Activated CD4-positive, alpha-beta T cell treated with anti-CD3 and anti-CD28 coated beads for 36 hours (primary cell): ENCODE results near the gene FBL. TPM values are rescaled to one million over a fixed set of nuclear protein-coding genes. Genes with fewer than 3 reads are reported as not detected.
"Not testable (repeated sequence)": the region's sequence is repeated elsewhere in the genome, so short reads cannot be mapped to it uniquely, and the experiment has no call there.

Experiments used
- ATAC-seq: fragments of 200-7000 bp; cut with Tn5 transposase; one replicate; pipeline ENCODE4 v1.10.0; 2021; ENCODE audit warnings: mild to moderate bottlenecking, moderate library complexity
- CTCF ChIA-PET: fragments of 350-600 bp; sonication (Branson Sonifier 250); formaldehyde crosslinking; loops from one replicate; lab custom pipeline; 2021; ENCODE audit warnings: antibody characterized with exemption; lab: Charles Lee
- POLR2A ChIA-PET: fragments of 350-600 bp; sonication (Branson Sonifier 250); formaldehyde crosslinking; loops from one replicate; lab custom pipeline; 2021; ENCODE audit warnings: antibody characterized with exemption, inconsistent platforms; lab: Charles Lee
- DNase-seq: peaks from one replicate; pipeline ENCODE4 v3.0.0-alpha.2; 2020
- H3K27ac Mint-ChIP-seq: one replicate; pipeline ENCODE4 v1.8.0; 2021; ENCODE audit warnings: mixed read lengths
- H3K27me3 Mint-ChIP-seq: one replicate; pipeline ENCODE4 v1.8.0; 2021; ENCODE audit warnings: mixed read lengths
- H3K36me3 Mint-ChIP-seq: one replicate; pipeline ENCODE4 v1.8.0; 2021; ENCODE audit warnings: low read depth, mixed read lengths
- H3K4me1 Mint-ChIP-seq: one replicate; pipeline ENCODE4 v1.8.0; 2021; ENCODE audit warnings: mixed read lengths
- H3K4me3 Mint-ChIP-seq: one replicate; pipeline ENCODE4 v1.8.0; 2021; ENCODE audit warnings: mild to moderate bottlenecking, moderate library complexity, mixed read lengths
- H3K9me3 Mint-ChIP-seq: one replicate; pipeline ENCODE4 v1.8.0; 2021; ENCODE audit warnings: low read depth, mixed read lengths
- intact Hi-C, 2 experiments: fragments of 100-400 bp; cut with DNase I in 1 of 2; cut with micrococcal nuclease in 1 of 2; formaldehyde crosslinking; loops; one replicate each; pipeline versions ENCODE4 v1.14.2 to v1.15.1; 2022 to 2024; cut with DNase I, micrococcal nuclease
- total RNA-seq, 2 experiments: library from RNA; stranded (reverse); gene quantifications; one replicate each; pipeline ENCODE4 v1.2.3, GENCODE V29; 2021

FBL gene
- 100 to 1,000 TPM; 742 to 890 TPM for total RNA-seq

DNA sequence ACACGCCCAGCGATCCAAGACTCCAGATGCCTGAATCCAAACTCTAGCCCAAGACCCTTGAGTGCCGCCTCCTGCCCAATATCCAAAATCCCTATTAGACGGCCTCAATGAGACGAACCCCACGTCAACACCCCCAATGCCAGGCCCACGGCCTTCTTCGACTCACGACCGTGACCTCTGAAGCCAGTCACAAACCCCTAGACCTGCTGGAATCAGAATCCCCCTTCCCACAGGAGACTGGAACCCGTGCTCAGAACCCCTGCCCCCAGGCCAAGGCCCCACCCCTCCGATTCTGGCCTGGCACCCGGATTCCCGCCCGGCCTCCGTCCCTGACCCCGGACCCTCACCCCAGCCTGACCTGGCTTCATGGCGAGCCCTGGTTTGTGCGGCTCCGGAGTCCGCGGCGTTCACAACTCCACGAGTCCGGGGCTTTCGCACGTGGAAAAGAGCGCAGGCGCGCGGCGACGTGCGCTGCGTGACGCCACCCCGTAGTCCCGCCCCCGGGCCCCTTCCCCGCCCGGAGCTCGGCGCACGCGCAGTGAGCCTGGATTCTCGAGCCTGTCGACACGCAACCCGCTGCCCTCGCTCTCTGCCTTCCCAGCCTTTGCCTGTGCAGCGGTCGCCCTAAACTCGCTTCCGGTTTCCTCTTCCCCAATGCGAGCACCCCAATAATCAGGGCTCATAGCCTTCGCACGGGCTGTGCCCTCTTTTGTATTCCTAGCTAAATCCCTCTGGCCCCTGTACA is at the start of gene FBL:
TSS of gene FBL (minus strand) at position 447 of the 745 bp plus-strand sequence. CDS start at position 368, 79 bp downstream.
- peak; percentile 88 for ATAC-seq
- CTCF ChIA-PET, result interaction anchor here (1.0 to 8.1 kb wide), 9 partner anchors 13 to 172 kb away, joined by 3 to 77 read pairs (median 5); partner anchors contain the start of genes DYRK1B and PSMC4
- no peaks in the 10 kb centered on the region for H3K9me3 Mint-ChIP-seq
- intact Hi-C loops, result loop anchor here (1.0 to 10.0 kb wide), 12 partner anchors 12 to 759 kb away; partner anchors contain the start of genes EID2 (in 2 of the 2), PSMC4 (in 2 of the 2), DYRK1B (in 1 of the 2) and LTBP4 (in 1 of the 2)
- POLR2A ChIA-PET, result interaction anchor here (0.6 to 5.1 kb wide), 3 partner anchors 13 to 442 kb away, joined by 4 to 32 read pairs (median 5); partner anchors contain the start of genes DYRK1B and PSMC4
- no peaks in the 10 kb centered on the region for H3K27me3 Mint-ChIP-seq
- peak; percentile 99 for DNase-seq
- H3K36me3 Mint-ChIP-seq, result peaks cover 40% of the 10 kb centered on the region
- peak within 1 kb of the TSS; percentile 96 for H3K4me3 Mint-ChIP-seq
- H3K4me1 Mint-ChIP-seq, result peaks cover 49% of the 10 kb centered on the region
- H3K27ac Mint-ChIP-seq, result peak within 1 kb of the TSS; percentile 94

DNA sequence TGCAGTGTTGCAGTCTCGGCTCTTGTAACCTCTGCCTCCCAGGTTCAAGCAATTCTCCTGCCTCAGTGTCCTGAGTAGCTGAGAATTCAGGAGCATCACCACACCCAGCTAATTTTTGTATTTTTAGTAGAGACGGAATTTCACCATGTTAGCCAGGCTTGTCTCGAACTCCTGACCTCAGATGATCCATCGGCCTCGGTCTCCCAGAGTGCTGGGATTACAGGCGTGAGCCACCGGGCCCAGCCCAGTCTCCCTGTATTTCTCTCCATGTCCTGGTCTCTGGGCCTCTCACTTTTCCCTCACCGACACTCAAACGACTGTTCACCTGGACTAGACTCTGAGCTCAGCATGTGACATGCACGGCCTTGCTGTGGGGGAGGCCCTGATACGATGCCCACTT is 48.9 kb upstream of the FBL start:
- not testable (repeated sequence) for ATAC-seq

DNA sequence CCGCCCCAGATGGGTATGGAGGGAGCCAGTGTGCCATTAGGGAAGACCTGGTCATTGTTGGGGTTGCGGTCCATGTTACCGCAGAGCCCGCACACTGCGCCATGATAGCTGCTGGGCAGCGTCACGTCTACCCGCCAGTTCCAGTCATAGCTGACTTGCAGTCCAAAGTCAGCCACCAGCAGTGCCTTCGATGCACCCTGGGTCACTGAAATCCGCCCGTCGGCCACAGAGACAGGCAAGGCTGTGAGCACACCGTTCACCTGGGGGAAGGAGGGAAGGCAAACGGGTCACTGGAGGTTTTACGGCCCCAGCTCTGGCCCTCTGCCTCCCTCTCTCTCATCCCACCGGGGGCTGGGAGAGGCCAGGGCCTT is 48.0 kb upstream of the FBL start:
- CTCF ChIA-PET, result interaction anchor here (1.5 kb wide), 1 partner anchor 76 kb away, joined by 6 read pairs; the partner anchor contains the start of gene PSMC4
- ATAC-seq, H3K36me3 Mint-ChIP-seq, POLR2A ChIA-PET, H3K27ac Mint-ChIP-seq, H3K27me3 Mint-ChIP-seq, DNase-seq, H3K4me1 Mint-ChIP-seq, H3K9me3 Mint-ChIP-seq, H3K4me3 Mint-ChIP-seq: not testable (repeated sequence)
- intact Hi-C loops, result loop anchor here (5.0 to 10.0 kb wide), 2 partner anchors 78 to 81 kb away; partner anchors contain the start of gene PSMC4 (in 2 of the 2)

More for the DNA sequence above, 48.9 kb upstream of the FBL start:
- CTCF ChIA-PET, result interaction anchor here (1.5 kb wide), 1 partner anchor 75 kb away, joined by 6 read pairs; the partner anchor contains the start of gene PSMC4
- H3K9me3 Mint-ChIP-seq, H3K36me3 Mint-ChIP-seq, H3K4me3 Mint-ChIP-seq, POLR2A ChIA-PET, H3K27ac Mint-ChIP-seq, H3K4me1 Mint-ChIP-seq, DNase-seq, H3K27me3 Mint-ChIP-seq: not testable (repeated sequence)
- intact Hi-C loops, result loop anchor here in 1 of 2 experiments (10.0 kb wide), 1 partner anchor 80 kb away; the partner anchor contains the start of gene PSMC4

DNA sequence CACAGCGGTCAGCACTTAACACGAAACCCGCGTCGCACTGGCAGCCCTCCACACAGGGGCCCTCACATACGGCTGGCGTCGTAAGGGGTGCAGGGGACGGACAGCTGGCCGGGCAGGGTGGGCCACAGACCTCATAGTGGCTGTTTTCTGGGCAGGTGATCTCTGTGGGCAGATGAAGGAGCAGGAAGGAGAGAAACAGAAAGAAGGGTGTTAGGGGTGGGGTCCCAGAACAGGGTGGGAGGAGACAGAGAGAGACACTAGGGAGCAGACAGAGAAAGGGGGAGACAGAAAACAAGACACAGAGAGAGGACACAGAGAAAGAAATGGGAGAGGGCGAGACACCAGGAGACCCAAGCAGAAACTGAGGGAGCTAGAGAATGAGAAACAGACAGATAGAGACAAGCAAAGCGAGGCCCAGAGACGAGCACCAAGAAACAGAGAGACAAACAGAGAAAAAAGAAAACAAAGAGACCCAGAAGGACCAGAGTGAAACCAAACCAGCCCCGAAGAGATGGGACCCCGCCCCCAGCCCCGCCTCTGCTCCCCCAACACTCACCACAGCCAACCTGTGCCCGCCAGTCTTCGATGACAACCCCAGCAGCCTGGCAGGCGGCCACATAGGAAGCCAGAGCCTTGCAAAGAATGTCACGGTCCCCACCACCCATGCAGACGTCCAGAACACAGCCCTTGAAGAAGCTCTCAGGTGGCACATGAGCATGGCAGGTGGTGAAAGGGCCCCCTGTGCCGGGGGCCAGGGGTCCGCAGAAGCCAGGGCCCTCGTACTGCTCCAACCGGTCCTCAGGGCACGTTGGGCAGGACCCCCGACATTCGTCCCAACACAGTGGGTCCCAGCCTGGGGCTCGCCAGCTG is 47.4 kb upstream of the FBL start:
- ATAC-seq, H3K27ac Mint-ChIP-seq, POLR2A ChIA-PET, H3K9me3 Mint-ChIP-seq, H3K36me3 Mint-ChIP-seq, H3K4me3 Mint-ChIP-seq, DNase-seq, H3K27me3 Mint-ChIP-seq, H3K4me1 Mint-ChIP-seq: not testable (repeated sequence)
- CTCF ChIA-PET, result interaction anchor here (1.5 kb wide), 1 partner anchor 77 kb away, joined by 6 read pairs; the partner anchor contains the start of gene PSMC4
- intact Hi-C loops, result loop anchor here (5.0 to 10.0 kb wide), 2 partner anchors 79 to 81 kb away; partner anchors contain the start of gene PSMC4 (in 2 of the 2)

DNA sequence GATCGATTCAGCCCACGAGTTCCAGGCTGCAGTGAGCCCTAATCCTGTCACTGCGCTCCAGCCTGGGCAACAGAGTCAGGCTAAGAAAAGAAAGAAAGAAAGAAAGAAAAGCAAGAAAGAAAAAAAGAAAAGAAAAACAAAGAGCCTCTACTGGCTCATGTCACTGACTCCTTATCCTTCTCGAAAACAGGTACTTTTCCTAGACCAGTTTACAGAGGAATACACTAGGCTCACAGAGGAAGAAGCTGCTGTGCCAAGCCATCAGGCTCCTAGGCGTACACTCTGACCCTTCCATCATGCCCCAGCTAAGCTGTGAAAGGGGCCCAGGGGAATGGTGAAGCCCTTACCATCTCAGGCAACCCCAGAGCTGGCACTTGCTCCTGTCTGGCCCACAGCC is 46.3 kb upstream of the FBL start:
- not testable (repeated sequence) for H3K9me3 Mint-ChIP-seq, H3K27me3 Mint-ChIP-seq, H3K4me3 Mint-ChIP-seq, DNase-seq, ATAC-seq, H3K27ac Mint-ChIP-seq, H3K36me3 Mint-ChIP-seq, H3K4me1 Mint-ChIP-seq
- POLR2A ChIA-PET, result interaction anchor here (0.5 kb wide), 1 partner anchor 264 kb away, joined by 3 read pairs; no protein-coding TSS in a partner anchor
- CTCF ChIA-PET, result interaction anchor here (1.1 kb wide), 1 partner anchor 78 kb away, joined by 5 read pairs; the partner anchor contains the start of gene PSMC4
- intact Hi-C loops, result loop anchor here (5.0 to 10.0 kb wide), 2 partner anchors 80 to 82 kb away; partner anchors contain the start of gene PSMC4 (in 2 of the 2)

DNA sequence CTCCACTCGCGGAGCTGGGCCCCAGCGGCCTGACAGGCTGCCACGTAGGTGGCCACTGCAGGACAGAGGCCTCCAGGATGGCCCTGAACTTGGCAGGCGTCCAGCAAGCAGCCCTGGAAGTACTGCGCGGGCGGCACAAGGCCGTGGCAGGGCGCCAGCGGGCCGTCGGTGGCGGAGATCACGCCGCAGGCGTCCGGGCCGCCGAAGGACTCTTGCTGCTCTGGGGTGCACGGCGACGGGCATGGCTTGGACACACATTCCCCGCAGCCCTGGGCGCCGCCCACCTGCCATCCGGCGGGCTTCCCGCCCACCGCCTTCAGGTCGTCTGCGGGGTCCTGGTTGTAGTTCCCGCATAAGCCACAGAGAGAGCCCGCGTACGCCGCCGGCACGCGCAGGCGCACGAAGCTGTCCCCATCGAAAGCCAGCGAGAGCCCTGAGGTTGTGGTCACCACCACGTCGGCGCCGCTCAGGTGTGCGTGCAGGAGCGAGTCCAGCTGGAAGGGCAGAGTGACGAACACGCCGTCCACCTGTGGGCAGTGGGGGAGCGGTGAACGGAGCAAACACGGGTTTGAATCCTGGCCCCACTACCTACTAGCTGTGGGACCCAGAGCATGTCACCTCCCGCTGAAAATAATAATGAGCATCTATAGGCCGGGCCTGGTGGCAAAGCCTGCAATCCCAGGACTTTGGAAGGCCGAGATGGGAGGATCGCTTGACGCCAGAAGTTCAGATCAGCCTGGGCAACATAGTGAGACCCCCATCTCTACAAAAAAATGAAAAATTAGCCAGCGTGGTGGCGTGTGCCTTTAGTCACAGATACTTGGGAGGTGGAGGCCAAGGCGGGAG is 45.7 kb upstream of the FBL start:
- ChIA-PET POLR2A (interaction anchor here (0.5 kb wide), 1 partner anchor 265 kb away, joined by 3 read pairs; no protein-coding TSS in a partner anchor), CTCF (interaction anchor here (1.0 to 1.1 kb wide), 2 partner anchors 79 to 274 kb away, joined by 3 to 5 read pairs; partner anchors contain the start of gene PSMC4)
- not testable (repeated sequence) for H3K9me3 Mint-ChIP-seq, H3K27ac Mint-ChIP-seq, H3K4me3 Mint-ChIP-seq, H3K4me1 Mint-ChIP-seq, H3K27me3 Mint-ChIP-seq, H3K36me3 Mint-ChIP-seq
- ATAC-seq (peak; percentile 39), DNase-seq (peak; percentile 32)
- intact Hi-C loops, result loop anchor here (5.0 to 10.0 kb wide), 2 partner anchors 80 to 83 kb away; partner anchors contain the start of gene PSMC4 (in 2 of the 2)

DNA sequence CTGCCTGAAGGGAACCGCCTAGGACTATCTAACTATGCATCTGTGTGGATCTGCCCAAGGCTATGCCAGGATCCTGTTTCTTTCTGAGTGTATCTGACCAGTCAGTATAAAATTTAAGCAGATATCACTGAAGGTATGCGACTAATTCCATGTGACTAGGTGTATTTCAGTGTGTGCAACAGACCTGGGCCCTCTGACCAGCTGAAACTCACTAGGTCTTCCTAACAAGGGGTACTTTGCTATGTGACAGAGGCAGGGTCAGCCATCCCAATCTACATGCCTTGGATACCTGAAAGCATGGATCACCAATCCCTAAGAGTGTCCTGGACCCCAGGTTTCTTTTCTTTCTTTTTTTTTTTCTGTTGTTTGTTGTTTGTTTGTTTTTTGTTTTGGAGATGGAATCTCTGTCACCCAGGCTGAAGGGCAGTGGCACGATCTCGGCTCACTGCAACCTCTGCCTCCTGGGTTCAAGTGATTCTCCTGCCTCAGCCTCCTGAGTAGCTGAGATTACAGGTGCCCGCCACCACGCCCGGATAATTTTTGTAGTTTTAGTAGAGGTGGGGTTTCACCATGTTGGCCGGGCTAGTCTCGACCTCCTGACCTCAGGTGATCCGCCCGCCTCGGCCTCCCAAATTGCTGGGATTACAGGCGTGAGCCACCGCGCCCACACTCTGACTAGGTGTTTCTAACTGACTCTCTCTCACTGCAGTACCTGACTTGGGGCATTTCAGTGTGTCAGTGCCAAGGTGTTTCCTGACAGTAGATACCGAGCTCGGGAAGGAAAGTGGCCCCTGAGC is 44.8 kb upstream of the FBL start:
- Mint-ChIP-seq H3K27ac (no peak overlapping the region), H3K4me3 (no peak overlapping the region), H3K4me1 (no peaks in the 10 kb centered on the region), H3K36me3 (peaks cover 2% of the 10 kb centered on the region), H3K27me3 (no peaks in the 10 kb centered on the region), H3K9me3 (no peaks in the 10 kb centered on the region)
- ATAC-seq (no peak), DNase-seq (no peak)
- intact Hi-C loops, result loop anchor here (5.0 to 10.0 kb wide), 2 partner anchors 81 to 84 kb away; partner anchors contain the start of gene PSMC4 (in 2 of the 2)
- CTCF ChIA-PET, result interaction anchor here (1.0 kb wide), 1 partner anchor 275 kb away, joined by 3 read pairs; no protein-coding TSS in a partner anchor
- POLR2A ChIA-PET, result no interaction called here

DNA sequence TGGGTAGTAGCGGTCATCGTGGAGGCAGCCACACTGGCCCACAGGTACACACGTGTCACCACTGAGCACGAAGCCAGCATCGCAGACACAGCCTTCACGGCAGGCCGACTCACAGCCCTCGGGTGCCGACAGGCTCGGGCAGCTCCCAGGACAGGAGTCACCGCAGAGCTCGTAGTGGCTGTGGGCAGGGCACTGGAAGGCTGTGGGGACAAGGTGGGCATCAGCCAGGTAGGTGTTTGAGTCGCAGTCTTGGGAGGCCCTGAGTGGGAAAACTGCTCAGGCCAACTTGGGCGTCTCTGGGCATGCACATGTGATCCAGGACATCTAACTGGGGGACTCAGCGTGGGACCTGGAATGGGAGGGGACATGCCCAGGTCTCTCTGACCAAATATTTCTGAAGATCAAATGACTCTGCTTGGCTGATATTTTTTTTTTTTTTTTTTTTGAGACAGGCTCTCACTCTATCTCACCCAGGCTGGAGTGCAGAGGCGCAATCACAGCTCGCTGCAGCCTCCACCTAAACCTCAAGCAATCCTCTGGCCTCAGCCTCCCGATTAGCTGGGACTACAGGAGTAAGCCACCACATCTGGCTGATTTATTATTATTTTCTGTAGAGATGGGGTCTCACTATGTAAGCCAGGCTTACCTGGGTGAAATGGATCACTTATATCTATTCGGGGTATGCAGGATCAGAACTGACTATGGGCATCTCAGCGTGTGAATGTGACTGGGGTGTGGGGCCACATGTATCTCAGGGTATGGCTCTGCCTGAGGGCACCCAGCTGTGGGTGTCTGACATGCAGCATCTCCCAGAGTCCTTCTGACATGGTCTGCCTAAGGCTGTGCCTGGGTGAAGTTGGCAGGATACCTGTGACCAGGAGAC is 43.9 kb upstream of the FBL start:
- H3K27ac Mint-ChIP-seq, H3K36me3 Mint-ChIP-seq, H3K4me3 Mint-ChIP-seq, DNase-seq, ATAC-seq, H3K27me3 Mint-ChIP-seq, H3K4me1 Mint-ChIP-seq, H3K9me3 Mint-ChIP-seq, CTCF ChIA-PET, POLR2A ChIA-PET: not testable (repeated sequence)
- intact Hi-C loops, result loop anchor here (5.0 to 10.0 kb wide), 2 partner anchors 82 to 85 kb away; partner anchors contain the start of gene PSMC4 (in 2 of the 2)

DNA sequence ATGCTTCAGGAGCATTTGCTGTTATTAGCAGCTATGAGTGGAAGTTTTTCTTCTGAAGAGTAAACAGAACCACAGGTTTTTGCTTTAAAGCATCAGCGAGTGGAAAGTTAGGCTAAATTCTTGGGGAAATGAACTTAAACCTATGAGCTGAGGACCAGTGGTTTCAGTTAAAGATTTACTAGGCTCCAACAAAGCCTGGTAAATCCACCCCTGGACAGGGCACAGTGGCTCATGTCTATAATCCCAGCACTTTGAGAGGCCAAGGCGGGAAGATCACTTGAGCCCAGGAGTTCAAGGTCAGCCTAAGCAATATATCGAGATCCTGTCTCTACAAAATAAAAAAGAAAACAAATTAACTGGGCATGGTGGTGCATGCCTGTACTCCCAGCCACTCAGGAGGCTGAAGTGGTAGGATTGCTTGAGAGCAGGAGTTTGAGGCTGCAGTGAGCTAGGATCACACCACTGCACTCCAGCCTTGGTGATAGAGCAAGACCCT is 41.3 kb upstream of the FBL start:
- H3K9me3 Mint-ChIP-seq, H3K36me3 Mint-ChIP-seq, DNase-seq, H3K27me3 Mint-ChIP-seq, H3K4me3 Mint-ChIP-seq, H3K27ac Mint-ChIP-seq, H3K4me1 Mint-ChIP-seq, ATAC-seq, POLR2A ChIA-PET, CTCF ChIA-PET, intact Hi-C loops: not testable (repeated sequence)
